Measurements from ENCODE around the gene BTBD16. TPM values are rescaled to one million over a fixed set of nuclear protein-coding genes. Genes with fewer than 3 reads are reported as not detected.

The BTBD16 gene
- total RNA-seq, 1 donor from 2014 or later, result 1.2 TPM

- no peak for DNase-seq (ENCODE audit: low spot score)
Observed at GRCh38 chr10:122273966-122274545, 3.0 kb downstream of the BTBD16 start.

DNA sequence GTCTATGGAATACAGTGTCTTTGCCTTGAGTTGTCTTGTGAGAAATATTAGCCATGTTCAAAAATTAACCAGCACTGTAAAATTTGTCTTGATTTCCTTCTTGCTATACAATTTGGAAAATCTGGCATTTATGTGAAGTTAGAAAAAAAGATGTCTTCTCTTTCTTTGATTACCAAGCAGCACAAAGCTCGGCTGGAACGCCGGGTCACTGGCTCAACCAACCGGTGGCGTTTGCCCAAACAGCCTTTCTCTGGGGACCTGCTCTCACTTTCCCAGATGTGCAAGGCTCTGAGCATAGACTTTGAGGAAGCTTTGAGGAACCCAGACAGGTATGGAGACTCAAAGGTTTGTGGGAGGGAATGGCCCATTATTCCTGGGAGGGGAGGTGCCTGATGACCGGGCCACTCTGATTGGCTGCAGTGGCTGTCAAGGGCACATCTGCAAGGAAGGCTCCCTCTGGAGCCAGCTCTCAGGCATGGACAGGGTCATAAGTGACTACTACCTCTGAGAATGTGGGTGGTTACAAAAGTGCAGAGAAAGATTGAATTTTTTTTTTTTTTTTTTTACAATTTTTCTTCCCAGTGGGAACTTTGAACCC is 5.6 kb downstream of the BTBD16 start:
- DNase-seq (ENCODE audit: low spot score), result no peak

GRCh38 chr10:122277526-122278136 is 6.5 kb downstream of the BTBD16 start:
- no peak for DNase-seq (ENCODE audit: low spot score)

- DNase-seq (ENCODE audit: low spot score), result no peak
Observed at GRCh38 chr10:122279725-122280141, 8.6 kb downstream of the BTBD16 start.

DNA sequence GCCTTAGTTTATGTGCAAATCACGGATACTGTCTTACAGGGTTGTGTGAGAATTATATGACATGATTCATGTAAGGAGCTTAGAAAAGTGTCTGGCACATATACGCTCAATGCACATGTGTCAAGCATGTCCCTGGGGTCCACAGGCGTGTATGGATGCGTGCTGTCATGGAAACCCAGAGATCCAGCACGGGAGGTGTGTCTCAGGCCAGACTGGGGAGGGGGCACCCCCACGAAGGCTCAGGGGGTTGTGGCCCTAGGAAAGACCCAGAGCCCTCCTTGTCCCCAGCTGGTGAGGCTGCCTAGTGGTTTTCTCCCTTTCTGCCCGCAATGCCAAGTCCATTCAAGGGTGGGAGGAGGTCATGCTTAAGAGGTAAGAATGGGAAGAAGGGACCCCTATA is 9.1 kb downstream of the BTBD16 start:
- no peak for DNase-seq (ENCODE audit: low spot score)

DNA sequence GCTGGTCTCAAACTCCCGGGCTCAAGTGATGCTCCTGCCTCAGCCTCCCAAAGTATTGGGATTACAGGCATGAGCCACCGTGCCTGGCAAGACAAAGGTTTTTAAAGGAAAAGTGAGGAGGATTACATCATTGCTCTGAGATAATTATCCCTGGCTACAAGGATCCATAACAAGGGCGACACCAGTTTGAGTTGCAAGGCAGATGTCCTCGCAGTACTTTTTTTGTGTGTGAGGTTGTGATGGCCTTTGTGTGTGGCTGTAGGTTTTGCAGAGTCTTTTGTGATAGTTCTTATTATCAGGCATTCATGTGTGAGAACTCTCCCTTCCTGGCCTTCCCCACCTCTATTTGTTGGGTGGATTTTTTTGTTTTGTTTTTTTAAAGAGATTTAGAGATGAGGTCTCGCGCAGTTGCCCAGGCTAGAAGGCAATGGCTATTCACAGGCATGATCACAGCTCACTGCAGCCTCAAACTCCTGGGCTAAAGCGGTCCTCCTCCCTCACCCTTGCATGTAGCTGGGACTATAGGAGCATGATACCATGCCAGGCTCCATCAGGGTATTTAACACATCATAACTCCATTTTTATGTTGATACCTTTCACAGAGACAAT is 10.0 kb downstream of the BTBD16 start:
- DNase-seq (ENCODE audit: low spot score), result no peak

DNA sequence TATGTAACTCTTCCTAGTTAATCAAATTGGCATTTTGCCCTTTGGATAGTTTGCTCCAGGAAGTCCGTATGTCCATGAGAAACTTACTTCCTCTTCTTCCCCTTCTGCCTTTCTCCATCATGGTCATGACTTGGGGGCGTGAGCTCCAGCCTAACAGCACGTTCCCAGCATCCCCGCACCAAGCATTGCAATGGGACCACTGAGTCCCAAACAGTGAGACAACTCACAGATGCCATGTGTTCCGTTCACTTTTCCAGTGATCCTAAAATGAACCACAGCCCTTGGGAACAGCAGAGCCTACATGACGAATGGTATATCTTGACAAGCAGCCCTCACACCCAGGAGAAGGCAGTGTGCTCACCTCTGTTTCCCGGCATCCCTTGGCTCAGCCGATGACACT is 10.7 kb downstream of the BTBD16 start:
- DNase-seq (ENCODE audit: low spot score), result no peak

DNA sequence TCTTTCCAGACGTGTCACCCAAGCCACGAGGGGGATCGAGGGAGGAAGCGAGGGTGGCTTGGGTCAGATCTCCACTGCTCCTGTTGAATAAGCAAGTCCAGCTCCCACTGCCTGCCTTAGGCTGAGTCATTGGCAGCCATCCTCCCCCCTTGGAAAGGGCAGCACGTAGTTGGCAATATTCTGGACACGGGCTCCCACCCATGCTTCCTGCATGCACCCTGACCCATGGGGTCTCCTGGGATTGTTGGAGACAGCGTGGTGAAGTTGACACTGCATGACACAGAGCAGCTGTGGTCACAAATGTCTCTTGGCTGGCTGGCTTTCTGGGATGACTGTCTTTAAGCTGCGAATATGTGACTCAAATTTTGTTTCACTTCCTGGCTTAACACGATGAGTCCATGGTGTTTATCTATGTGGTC is 11.2 kb downstream of the BTBD16 start:
- DNase-seq (ENCODE audit: low spot score), result no peak

GRCh38 chr10:122282909-122283308 is 11.8 kb downstream of the BTBD16 start:
- DNase-seq (ENCODE audit: low spot score), result no peak

DNA sequence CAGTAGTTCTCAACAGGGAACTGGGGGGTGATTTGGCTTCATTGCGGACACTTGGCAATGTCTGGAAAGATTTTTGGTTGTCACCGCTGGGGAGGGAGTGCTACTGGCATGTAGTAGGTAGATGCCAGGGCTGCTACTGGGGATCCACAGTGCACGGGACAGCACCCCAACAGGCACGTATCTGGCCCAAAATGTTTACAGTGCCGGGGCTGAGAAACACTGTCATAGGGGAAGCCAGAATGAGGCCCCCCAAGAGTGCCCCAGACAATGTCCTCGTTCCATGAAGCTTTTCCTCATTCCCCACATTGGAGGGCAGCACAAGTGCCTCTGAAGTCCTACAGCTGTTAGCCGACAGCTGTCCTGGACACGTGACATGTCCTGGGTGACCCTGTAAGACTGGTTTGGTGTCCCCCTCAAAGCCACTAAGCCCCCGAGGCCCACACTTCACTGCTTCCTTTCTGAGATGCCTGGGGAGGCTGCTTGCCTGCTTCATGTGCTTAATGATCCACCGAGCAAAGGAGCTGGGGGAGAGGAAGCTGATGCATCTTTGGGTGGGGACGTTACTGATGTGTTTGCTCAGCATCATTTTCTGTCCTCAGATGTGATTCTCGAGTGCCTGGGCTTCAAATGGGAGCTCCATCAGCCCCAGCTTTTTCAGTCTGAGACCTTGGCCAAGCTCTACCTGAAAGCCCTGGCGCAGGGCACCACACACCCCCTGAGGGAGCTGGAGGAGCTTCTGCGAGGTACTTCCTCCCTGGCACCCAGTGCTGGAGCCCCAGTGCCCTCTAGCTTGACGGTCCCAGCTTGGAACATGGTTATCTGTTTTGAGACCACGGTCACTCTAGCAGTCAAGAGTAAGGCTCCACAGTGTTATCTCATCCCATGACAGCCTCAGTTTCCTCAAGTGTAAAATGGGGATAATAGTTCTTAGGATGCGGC is 14.7 kb downstream of the BTBD16 start:
- no peak for DNase-seq (ENCODE audit: low spot score)

DNA sequence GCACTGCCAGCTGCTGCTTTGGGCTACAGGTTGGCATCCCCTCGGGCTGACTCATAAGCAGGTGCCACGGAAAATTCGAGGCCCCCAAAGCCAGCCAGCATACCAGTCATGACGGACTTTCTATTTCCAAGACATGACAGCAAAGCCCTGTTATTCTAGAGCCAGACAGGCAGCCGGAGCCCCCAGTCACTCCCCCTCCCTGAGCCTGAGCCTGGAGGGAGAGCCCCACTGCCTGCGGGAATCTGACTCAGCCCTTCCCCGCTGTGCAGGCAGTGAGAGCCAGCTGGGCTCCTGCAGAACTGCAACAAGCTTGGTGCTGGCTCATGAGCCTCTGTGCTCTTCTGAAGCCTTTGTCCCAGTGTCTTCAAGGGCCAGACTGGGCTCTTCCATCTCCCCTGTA is 15.8 kb downstream of the BTBD16 start:
- no peak for DNase-seq (ENCODE audit: low spot score)

- DNase-seq (ENCODE audit: low spot score), result no peak
Observed at GRCh38 chr10:122287570-122287969, 16.5 kb downstream of the BTBD16 start.

DNA sequence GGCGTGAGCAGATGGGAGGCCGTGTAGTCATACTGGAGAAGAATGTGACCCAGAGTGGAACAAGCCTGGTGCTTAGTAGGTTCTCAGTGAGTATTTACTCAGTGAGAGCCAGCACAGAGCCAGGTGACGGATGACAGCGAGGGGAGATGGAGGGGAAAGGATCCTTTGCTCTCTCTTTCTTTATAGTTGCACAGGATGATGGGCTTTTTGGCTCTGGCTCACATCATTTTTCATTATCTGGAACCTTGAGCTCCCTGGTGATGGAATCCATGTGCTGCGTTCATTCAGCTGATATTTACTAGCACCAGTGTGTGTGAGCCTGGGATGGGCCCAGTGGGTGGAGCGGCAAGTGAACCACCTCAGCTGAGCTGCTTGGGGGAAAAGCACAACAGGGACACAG is 17.2 kb downstream of the BTBD16 start:
- no peak for DNase-seq (ENCODE audit: low spot score)

DNA sequence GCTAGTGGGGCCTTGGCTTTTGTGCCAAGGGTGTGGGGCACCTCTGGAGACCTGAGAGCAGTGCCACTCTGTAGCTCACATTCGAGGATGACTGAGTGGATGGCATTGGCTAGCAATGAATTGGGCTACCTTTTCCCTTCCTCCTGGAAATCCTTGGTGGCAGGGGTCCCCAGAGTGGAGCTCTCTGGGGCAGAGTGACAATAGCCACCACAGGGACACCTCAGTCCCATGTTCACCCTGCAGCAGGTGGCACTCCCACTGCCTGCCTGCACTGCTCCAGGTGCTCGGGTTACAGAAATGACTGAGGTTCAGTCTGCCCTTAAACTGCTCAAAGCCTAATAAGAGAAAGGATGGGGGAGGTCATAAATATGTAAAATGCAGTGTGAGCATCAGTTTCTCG is 17.8 kb downstream of the BTBD16 start:
- no peak for DNase-seq (ENCODE audit: low spot score)

GRCh38 chr10:122290334-122290733 is 19.2 kb downstream of the BTBD16 start:
- DNase-seq (ENCODE audit: low spot score), result no peak

GRCh38 chr10:122290833-122291532 is 19.9 kb downstream of the BTBD16 start:
- DNase-seq (ENCODE audit: low spot score), result no peak

GRCh38 chr10:122291739-122292138 is 20.6 kb downstream of the BTBD16 start:
- DNase-seq (ENCODE audit: low spot score), result no peak

DNA sequence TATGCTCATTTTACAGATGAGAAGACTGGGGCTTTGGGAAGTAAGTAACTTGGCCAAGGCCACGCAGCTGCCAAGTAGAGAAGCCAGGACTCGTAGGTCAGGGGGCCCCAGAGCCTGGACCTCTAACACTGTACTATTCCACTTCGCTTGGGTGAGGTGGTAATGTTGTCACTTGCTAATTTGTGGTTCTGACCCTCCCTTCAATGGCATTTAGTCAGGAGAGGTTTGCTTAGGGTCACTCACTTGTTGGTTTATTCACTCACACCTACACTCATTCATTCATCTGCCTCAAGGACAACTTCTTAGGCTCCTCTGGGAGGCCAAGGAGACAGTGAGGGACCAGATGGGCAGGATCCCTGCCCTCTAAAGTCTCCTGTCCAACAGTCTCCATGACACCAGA is 21.3 kb downstream of the BTBD16 start:
- no peak for DNase-seq (ENCODE audit: low spot score)

DNA sequence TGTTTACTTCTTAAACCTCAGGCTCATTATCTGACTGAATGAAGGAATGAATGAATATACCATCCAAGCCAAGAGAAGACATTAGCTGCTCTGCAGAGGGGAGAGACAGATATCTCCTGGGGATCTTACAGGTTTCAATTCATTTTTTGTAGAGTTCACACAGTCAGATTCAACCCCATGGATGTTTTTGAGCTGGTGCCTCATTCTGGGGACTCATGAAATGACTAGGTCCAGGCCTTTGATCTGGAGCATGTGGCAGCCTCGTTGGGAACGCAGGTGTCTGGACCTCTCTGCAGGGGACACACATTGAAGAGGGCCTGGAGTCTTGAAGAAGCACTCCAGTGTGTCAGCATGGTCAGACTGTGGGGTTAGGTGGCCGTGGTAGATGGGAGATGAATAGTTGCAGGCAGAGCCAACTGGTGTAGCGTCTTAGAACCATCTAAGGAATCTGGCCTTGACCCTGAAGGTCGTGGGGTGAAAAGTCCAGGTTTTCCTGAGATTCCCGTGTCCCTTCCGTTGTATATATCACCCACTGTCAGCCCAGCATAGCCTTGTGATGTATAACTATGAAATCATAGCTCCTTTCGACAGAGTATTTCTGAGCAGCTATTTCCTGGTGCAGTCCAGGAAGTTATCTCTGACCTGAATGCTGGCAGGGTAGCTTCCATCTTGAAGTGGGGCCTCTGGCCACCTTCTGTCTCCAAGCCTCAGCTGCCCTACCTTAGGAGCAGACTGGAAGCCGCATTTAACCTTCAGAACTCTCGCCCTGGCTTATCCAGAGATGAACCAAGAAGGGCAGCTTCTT is 22.3 kb downstream of the BTBD16 start:
- no peak for DNase-seq (ENCODE audit: low spot score)

DNA sequence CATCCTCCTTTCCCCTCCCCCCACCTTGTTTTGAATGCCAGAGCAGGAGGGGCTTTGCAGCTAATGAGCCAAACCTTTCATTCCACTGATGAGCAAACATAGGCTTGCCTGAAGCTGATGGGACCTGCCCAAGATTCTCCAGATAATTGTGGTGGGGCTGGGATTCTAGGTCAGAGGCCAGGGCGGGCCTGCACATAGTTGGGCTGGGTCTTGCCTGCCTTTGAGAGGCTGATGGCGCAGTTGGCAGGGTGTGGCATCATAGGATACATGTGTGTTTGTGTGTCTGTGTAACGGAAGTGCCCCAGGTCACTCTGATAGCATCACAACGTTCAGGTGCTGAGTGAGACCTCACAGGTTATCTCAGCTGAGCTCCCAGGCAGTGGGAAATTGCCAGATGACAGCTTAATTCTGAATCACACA is 22.9 kb downstream of the BTBD16 start:
- no peak for DNase-seq (ENCODE audit: low spot score)

Data from mucosa of gallbladder (tissue), 1 donor.